H9 (cell line): Measurements from ENCODE around the gene VOPP1. TPM values are rescaled to one million over a fixed set of nuclear protein-coding genes. Genes with fewer than 3 reads are reported as not detected.

ENCODE experiments used
- DNase-seq: peaks from one replicate; pipeline ENCODE4 v3.0.0-alpha.2; 2017
- H2AFZ ChIP-seq: one replicate; pipeline ENCODE4 v1.6.1; 2013; ENCODE audit warnings: mild to moderate bottlenecking, low read length, control low read depth, moderate library complexity
- H2AK5ac ChIP-seq: 2 replicates; pipeline ENCODE4 v1.6.1; 2013; ENCODE audit warnings: low read length, control low read depth, mixed read lengths; ENCODE audit not compliant: insufficient read length
- H2BK120ac ChIP-seq: one replicate; pipeline ENCODE4 v1.6.1; 2013; ENCODE audit warnings: low read depth, mild to moderate bottlenecking, low read length, control low read depth, inconsistent platforms; ENCODE audit not compliant: poor library complexity, severe bottlenecking
- H2BK12ac ChIP-seq: 2 replicates; pipeline ENCODE4 v1.6.1; 2013; ENCODE audit warnings: low read length, control low read depth, mixed read lengths, low read depth; ENCODE audit not compliant: insufficient read length
- H2BK15ac ChIP-seq: 2 replicates; pipeline ENCODE4 v1.6.1; 2013; ENCODE audit warnings: low read depth, low read length, control low read depth
- H2BK20ac ChIP-seq: one replicate; pipeline ENCODE4 v1.6.1; 2013; ENCODE audit warnings: low read depth, mild to moderate bottlenecking, low read length, control low read depth, inconsistent platforms; ENCODE audit not compliant: poor library complexity, severe bottlenecking
- H2BK5ac ChIP-seq: 2 replicates; pipeline ENCODE4 v1.6.1; 2013; ENCODE audit warnings: low read length, control low read depth, mixed read lengths; ENCODE audit not compliant: insufficient read length
- H3K14ac ChIP-seq: 2 replicates; pipeline ENCODE4 v1.6.1; 2013; ENCODE audit warnings: low read length, control low read depth; ENCODE audit not compliant: insufficient read depth
- H3K18ac ChIP-seq: 2 replicates; pipeline ENCODE4 v1.6.1; 2013; ENCODE audit warnings: low read depth, mild to moderate bottlenecking, mixed read lengths, low read length, control low read depth; ENCODE audit not compliant: insufficient read length
- H3K23ac ChIP-seq: 2 replicates; pipeline ENCODE4 v1.6.1; 2013; ENCODE audit warnings: low read length, control low read depth, mixed read lengths, low read depth; ENCODE audit not compliant: insufficient read length
- H3K23me2 ChIP-seq: 2 replicates; pipeline ENCODE4 v1.6.1; 2013; ENCODE audit warnings: low read depth, mild to moderate bottlenecking, mixed read lengths, low read length, control low read depth; ENCODE audit not compliant: insufficient read length, poor library complexity, severe bottlenecking
- H3K27ac ChIP-seq: 2 replicates; pipeline ENCODE4 v1.5.1; 2013; ENCODE audit warnings: low read length, control low read depth, mixed read lengths, low read depth; ENCODE audit not compliant: insufficient read length
- H3K27me3 ChIP-seq: 2 replicates; pipeline ENCODE4 v1.6.1; 2013; ENCODE audit warnings: low read length, control low read depth, inconsistent platforms; ENCODE audit not compliant: insufficient read depth
- H3K4ac ChIP-seq: 2 replicates; pipeline ENCODE4 v1.6.1; 2013; ENCODE audit warnings: low read depth, mild to moderate bottlenecking, control low read depth, inconsistent platforms, low read length, moderate library complexity
- H3K4me1 ChIP-seq: 2 replicates; pipeline ENCODE4 v1.6.1; 2013; ENCODE audit warnings: low read length, control low read depth, inconsistent platforms; ENCODE audit not compliant: insufficient read depth
- H3K4me2 ChIP-seq: 2 replicates; pipeline ENCODE4 v1.6.1; 2013; ENCODE audit warnings: low read length, control low read depth, mixed read lengths; ENCODE audit not compliant: insufficient read length, insufficient read depth
- H3K56ac ChIP-seq: 2 replicates; pipeline ENCODE4 v1.6.1; 2013; ENCODE audit warnings: low read depth, mild to moderate bottlenecking, mixed read lengths, low read length, control low read depth; ENCODE audit not compliant: insufficient read length
- H3K79me1 ChIP-seq: 2 replicates; pipeline ENCODE4 v1.6.1; 2013; ENCODE audit warnings: low read depth, mild to moderate bottlenecking, moderate library complexity, low read length, control low read depth, inconsistent platforms; ENCODE audit not compliant: insufficient read depth, poor library complexity, severe bottlenecking
- H3K79me2 ChIP-seq: 2 replicates; pipeline ENCODE4 v1.6.1; 2013; ENCODE audit warnings: low read length, control low read depth, inconsistent platforms; ENCODE audit not compliant: insufficient read depth
- H3K9ac ChIP-seq: 2 replicates; pipeline ENCODE4 v1.6.1; 2013; ENCODE audit warnings: low read length, control low read depth, mixed read lengths; ENCODE audit not compliant: insufficient read length; ENCODE audit errors: extremely low read depth
- H3K9me3 ChIP-seq: one replicate; pipeline ENCODE4 v1.6.1; 2013; ENCODE audit warnings: low read depth, low read length, inconsistent platforms; ENCODE audit not compliant: control insufficient read depth
- H3T11ph ChIP-seq: one replicate; pipeline ENCODE4 v1.6.1; 2013; ENCODE audit warnings: mild to moderate bottlenecking, low read length, control low read depth, inconsistent platforms
- H4K20me1 ChIP-seq: one replicate; pipeline ENCODE4 v1.6.1; 2013; ENCODE audit not compliant: control insufficient read depth, insufficient read length, insufficient read depth
- H4K5ac ChIP-seq: 2 replicates; pipeline ENCODE4 v1.6.1; 2013; ENCODE audit warnings: low read depth, mild to moderate bottlenecking, mixed read lengths, low read length, control low read depth; ENCODE audit not compliant: insufficient read length
- H4K8ac ChIP-seq: replicated peaks from 2 replicates; pipeline ENCODE4 v1.6.1; 2013; ENCODE audit warnings: low read length, control low read depth, mixed read lengths, low read depth; ENCODE audit not compliant: insufficient read length
- H4K91ac ChIP-seq: 2 replicates; pipeline ENCODE4 v1.6.1; 2013; ENCODE audit warnings: low read depth, mild to moderate bottlenecking, moderate library complexity, mixed read lengths, low read length, control low read depth; ENCODE audit not compliant: insufficient read length
- H3K27ac Mint-ChIP-seq, 3 experiments: 2 replicates in 2 of 3; 3 replicates in 1 of 3; pipeline ENCODE4 v1.8.0; 2020 to 2021; ENCODE audit warnings: mixed read lengths in 3 of 3, mild to moderate bottlenecking in 1 of 3, moderate library complexity in 1 of 3
- H3K27me3 Mint-ChIP-seq: 2 replicates; pipeline ENCODE4 v1.8.0; 2021; ENCODE audit warnings: low read depth, mild to moderate bottlenecking, moderate library complexity, mixed read lengths
- H3K36me3 Mint-ChIP-seq, 3 experiments: 2 replicates in 2 of 3; 3 replicates in 1 of 3; pipeline ENCODE4 v1.8.0; 2020 to 2021; ENCODE audit warnings: low read depth in 3 of 3, mixed read lengths in 3 of 3; ENCODE audit not compliant: insufficient read depth in 1 of 3
- H3K4me1 Mint-ChIP-seq, 2 experiments: 2 replicates each; pipeline ENCODE4 v1.8.0; 2020; ENCODE audit warnings: mixed read lengths in 2 of 2
- H3K4me3 Mint-ChIP-seq, 2 experiments: 2 replicates in 1 of 2; 3 replicates in 1 of 2; pipeline ENCODE4 v1.8.0; 2020 to 2021; ENCODE audit warnings: mild to moderate bottlenecking in 2 of 2, mixed read lengths in 2 of 2, moderate library complexity in 1 of 2
- H3K9me3 Mint-ChIP-seq, 2 experiments: 2 replicates in 1 of 2; 3 replicates in 1 of 2; pipeline ENCODE4 v1.8.0; 2020; ENCODE audit warnings: mild to moderate bottlenecking in 2 of 2, mixed read lengths in 2 of 2, moderate library complexity in 1 of 2
- WGBS: extraction: QIAGEN DNeasy Blood & Tissue Kit; methylation state at CpG from one replicate; pipeline ENCODE4 v1.1.7; 2013; ENCODE audit warnings: missing lambda C conversion rate, low lambda C conversion rate, mixed read lengths; ENCODE audit not compliant: insufficient read length; ENCODE audit errors: extremely low coverage; 5-methylcytosine and 5-hydroxymethylcytosine counted together
- total RNA-seq: library from RNA; stranded (reverse); gene quantifications from 2 replicates; pipeline ENCODE4 v1.2.1, GENCODE V29; 2021
- TF ChIP-seq, protein P1 (sequence below): fragments of 200-600 bp; sonication (generic); conservative IDR thresholded peaks from 3 replicates; pipeline ENCODE4 v1.8.0; 2021; ENCODE audit warnings: antibody characterized with exemption, mild to moderate bottlenecking

VOPP1 gene
- total RNA-seq, 1 experiment from 2014 or later = 55.7 TPM

DNA sequence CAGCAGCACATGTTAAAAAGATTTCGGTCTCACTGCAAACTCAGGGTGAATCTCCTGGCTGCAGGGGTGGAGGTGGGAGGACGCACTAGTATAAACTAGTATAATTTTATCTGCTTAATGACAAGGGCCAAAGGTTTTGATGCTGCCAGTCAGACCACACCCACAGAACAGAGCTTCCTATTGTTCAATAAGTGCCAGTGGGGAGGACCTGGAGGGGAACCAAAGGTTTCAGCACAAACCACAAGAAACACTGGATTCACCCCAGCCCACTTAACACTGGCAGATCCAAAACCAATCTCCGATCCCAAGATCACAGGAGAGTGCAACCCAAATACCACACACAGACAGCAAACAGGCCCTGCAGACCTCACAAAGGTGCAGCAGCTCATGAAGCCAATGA, 6.6 kb downstream of the VOPP1 start:
- no peak overlapping the region for H4K91ac ChIP-seq
- no peak overlapping the region for H2BK20ac ChIP-seq
- peaks cover under 1 to 7% (median 4%) of the 10 kb centered on the region in 3 experiments; a peak in 4 of 7 replicates for H3K36me3 Mint-ChIP-seq
- H3K27ac Mint-ChIP-seq = peak overlapping the region in 2 of 3 experiments; percentile 41 to 50; a peak in 3 of 7 replicates
- no peak overlapping the region for H3K9ac ChIP-seq
- no peaks in the 10 kb centered on the region for H3K9me3 Mint-ChIP-seq
- no peak overlapping the region for H3K18ac ChIP-seq
- H3K4me1 ChIP-seq = peaks cover 10% of the 10 kb centered on the region; the same call in 1 of the 2 replicates
- peaks cover 3% of the 10 kb centered on the region for H3K79me1 ChIP-seq
- H4K20me1 ChIP-seq = no peaks in the 10 kb centered on the region
- H2BK5ac ChIP-seq = no peak overlapping the region
- no peaks in the 10 kb centered on the region for H3K27me3 ChIP-seq
- H2BK120ac ChIP-seq = no peak overlapping the region
- no peak overlapping the region for H2BK15ac ChIP-seq
- no peak overlapping the region for H2AK5ac ChIP-seq
- H3K27me3 Mint-ChIP-seq = no peaks in the 10 kb centered on the region
- H3K14ac ChIP-seq = no peak overlapping the region
- no peak overlapping the region for H2AFZ ChIP-seq
- H4K5ac ChIP-seq = no peak overlapping the region
- H3T11ph ChIP-seq = no peak overlapping the region
- TF ChIP-seq, protein P1, sequence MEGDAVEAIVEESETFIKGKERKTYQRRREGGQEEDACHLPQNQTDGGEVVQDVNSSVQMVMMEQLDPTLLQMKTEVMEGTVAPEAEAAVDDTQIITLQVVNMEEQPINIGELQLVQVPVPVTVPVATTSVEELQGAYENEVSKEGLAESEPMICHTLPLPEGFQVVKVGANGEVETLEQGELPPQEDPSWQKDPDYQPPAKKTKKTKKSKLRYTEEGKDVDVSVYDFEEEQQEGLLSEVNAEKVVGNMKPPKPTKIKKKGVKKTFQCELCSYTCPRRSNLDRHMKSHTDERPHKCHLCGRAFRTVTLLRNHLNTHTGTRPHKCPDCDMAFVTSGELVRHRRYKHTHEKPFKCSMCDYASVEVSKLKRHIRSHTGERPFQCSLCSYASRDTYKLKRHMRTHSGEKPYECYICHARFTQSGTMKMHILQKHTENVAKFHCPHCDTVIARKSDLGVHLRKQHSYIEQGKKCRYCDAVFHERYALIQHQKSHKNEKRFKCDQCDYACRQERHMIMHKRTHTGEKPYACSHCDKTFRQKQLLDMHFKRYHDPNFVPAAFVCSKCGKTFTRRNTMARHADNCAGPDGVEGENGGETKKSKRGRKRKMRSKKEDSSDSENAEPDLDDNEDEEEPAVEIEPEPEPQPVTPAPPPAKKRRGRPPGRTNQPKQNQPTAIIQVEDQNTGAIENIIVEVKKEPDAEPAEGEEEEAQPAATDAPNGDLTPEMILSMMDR = no peak
- no peak for DNase-seq
- no peak overlapping the region for H3K27ac ChIP-seq
- H3K4me3 Mint-ChIP-seq = peak overlapping the region in 1 of 2 experiments; percentile 4; a peak in 1 of 5 replicates
- no peaks in the 10 kb centered on the region for H3K23me2 ChIP-seq
- no peak overlapping the region for H3K4ac ChIP-seq
- no peak overlapping the region for H3K4me2 ChIP-seq
- H3K9me3 ChIP-seq = no peaks in the 10 kb centered on the region
- peaks cover 79 to 83% of the 10 kb centered on the region in 2 experiments for H3K4me1 Mint-ChIP-seq
- peaks cover 37% of the 10 kb centered on the region; the same call in 1 of the 2 replicates for H3K79me2 ChIP-seq
- no peak overlapping the region for H3K56ac ChIP-seq
- no peak overlapping the region for H4K8ac ChIP-seq
- H2BK12ac ChIP-seq = no peak overlapping the region
- H3K23ac ChIP-seq = no peak overlapping the region
- WGBS = no CpG with 5 or more reads among the region's 3 CpGs
